Activated naive CD8-positive, alpha-beta T cell treated with anti-CD3 and anti-CD28 coated beads for 36 hours (primary cell): ENCODE data around the gene NT5C2. TPM values are rescaled to one million over a fixed set of nuclear protein-coding genes. Genes with fewer than 3 reads are reported as not detected.

ENCODE experiments used
- DNase-seq: peaks from one replicate; pipeline ENCODE4 v3.0.0; 2021
- H3K27ac Mint-ChIP-seq: one replicate; pipeline ENCODE4 v1.8.0; 2022; ENCODE audit warnings: mild to moderate bottlenecking, moderate library complexity, mixed read lengths
- H3K27me3 Mint-ChIP-seq: one replicate; pipeline ENCODE4 v1.8.0; 2022; ENCODE audit warnings: mild to moderate bottlenecking, mixed read lengths
- H3K36me3 Mint-ChIP-seq: one replicate; pipeline ENCODE4 v1.8.0; 2021; ENCODE audit warnings: mild to moderate bottlenecking, mixed read lengths
- H3K4me1 Mint-ChIP-seq: one replicate; pipeline ENCODE4 v1.8.0; 2021; ENCODE audit warnings: mixed read lengths
- H3K4me3 Mint-ChIP-seq: one replicate; pipeline ENCODE4 v1.8.0; 2022; ENCODE audit warnings: mild to moderate bottlenecking, moderate library complexity, mixed read lengths
- H3K9me3 Mint-ChIP-seq: one replicate; pipeline ENCODE4 v1.8.0; 2022; ENCODE audit warnings: mixed read lengths
- total RNA-seq, 2 experiments: library from RNA; stranded (reverse); gene quantifications; one replicate each; pipeline ENCODE4 v1.2.3, GENCODE V29; 2021

NT5C2 gene
- total RNA-seq, 2 experiments from 2014 or later = 41.8 to 46.8 TPM

DNA sequence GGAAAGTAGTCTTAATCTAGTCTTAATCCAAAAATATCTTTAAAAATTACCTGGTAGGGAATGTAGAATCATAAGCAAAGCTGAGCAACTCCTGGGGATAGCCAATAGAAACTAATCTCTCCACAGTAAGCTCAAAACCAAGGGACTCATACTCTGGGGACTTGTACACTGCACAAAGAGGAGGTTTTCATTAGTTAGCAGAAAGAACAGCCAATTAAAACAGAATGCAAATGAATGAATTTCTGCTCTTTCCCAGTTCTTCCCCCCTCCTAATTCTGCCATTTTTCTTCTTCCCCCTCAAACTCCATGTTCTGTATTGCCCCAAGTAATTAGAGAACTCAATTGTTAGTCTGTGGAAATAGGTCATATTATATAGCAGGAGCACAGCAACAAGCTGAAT lies 86.5 kb downstream of the NT5C2 start:
- H3K36me3 Mint-ChIP-seq = peaks cover 5% of the 10 kb centered on the region
- no peaks in the 10 kb centered on the region for H3K9me3 Mint-ChIP-seq
- peaks cover 3% of the 10 kb centered on the region for H3K4me1 Mint-ChIP-seq
- no peaks in the 10 kb centered on the region for H3K27me3 Mint-ChIP-seq
- H3K4me3 Mint-ChIP-seq = no peak overlapping the region
- no peak for DNase-seq
- H3K27ac Mint-ChIP-seq = no peak overlapping the region

DNA sequence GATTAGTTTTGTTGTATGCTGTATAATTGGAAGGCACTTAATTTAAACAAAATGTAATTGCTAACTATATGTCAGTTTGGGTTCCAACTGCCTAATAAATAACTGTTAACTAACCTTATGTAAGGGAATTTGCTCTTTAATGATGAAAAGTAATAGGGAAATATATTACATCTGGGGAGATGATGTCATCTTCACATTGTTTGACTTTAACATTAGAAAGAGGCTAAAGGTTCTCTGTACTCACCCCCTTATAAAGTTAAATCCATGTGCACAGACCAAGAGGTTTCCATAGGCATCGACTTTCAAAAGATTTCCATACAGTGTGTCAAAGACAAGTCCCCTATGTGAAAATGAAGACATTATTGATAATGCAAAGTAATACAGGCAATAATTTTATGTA lies 87.6 kb downstream of the NT5C2 start:
- Mint-ChIP-seq H3K4me1 (no peaks in the 10 kb centered on the region), H3K36me3 (peaks cover 4% of the 10 kb centered on the region), H3K9me3 (no peaks in the 10 kb centered on the region), H3K27ac (no peak overlapping the region), H3K27me3 (no peaks in the 10 kb centered on the region), H3K4me3 (no peak overlapping the region)
- no peak for DNase-seq

DNA sequence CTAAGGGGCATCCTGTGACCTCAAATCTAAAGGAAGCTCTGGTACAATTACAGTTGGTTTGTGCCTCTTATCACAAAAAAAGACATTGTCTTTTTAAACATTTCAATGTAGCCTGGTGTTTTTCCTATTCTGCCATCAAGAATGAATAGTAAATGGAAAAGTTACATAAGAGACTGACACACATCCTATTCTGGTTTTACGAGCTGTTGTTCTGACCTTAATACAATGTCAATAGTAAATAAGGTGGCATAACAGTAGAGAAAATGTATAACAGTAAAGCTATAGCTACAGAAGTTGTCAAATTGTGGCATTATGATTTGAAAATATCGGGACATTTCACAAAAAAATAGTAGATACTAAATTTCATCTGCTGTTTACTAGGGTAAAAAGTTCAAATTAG lies 88.4 kb downstream of the NT5C2 start:
- H3K4me3 Mint-ChIP-seq = no peak overlapping the region
- no peaks in the 10 kb centered on the region for H3K4me1 Mint-ChIP-seq

DNA sequence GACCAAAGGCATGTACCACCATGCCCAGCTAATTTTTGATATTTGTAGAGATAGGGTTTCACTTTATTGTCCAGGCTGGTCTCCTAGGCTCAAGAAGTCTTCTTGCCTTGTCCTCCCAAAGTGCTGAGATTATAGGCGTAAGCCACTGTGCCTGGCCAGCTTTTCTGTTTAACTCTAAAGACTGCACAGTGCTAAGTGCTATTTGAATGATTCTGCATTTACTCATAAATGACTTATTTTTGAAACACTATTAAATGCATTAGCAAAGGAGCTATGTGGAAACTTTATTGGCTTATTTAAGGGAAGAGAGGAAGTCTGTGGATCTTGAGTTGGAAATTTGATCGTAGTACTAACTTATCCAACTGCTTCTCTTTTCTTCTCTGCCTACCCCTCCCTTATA lies 89.1 kb downstream of the NT5C2 start:
- Mint-ChIP-seq H3K4me1 (no peaks in the 10 kb centered on the region), H3K27ac (no peak overlapping the region), H3K36me3 (peaks cover 2% of the 10 kb centered on the region), H3K4me3 (no peak overlapping the region), H3K9me3 (no peaks in the 10 kb centered on the region), H3K27me3 (no peaks in the 10 kb centered on the region)
- no peak for DNase-seq

More for the DNA sequence above, 88.4 kb downstream of the NT5C2 start:
- no peak for DNase-seq
- Mint-ChIP-seq H3K9me3 (no peaks in the 10 kb centered on the region), H3K27me3 (no peaks in the 10 kb centered on the region), H3K36me3 (peaks cover 3% of the 10 kb centered on the region), H3K27ac (no peak overlapping the region)

DNA sequence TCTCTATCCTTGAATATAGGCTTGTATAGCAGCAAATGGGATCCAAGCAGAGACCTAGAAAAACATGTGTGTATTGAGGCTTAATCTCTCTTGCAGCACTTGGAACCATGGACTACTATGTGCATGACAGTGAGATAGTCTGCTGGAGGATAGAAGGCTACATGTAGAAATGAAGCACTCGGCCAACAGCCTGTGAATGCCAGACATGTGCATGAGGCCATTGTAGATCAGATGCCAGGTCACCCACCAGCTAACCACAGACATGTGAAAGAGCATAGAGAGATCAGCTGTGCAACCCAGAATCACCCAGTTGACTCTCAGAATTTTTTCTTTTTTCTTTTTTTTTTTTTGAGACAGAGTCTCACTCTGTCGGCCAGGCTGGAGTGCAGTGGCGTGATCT lies 90.9 kb downstream of the NT5C2 start:
- no peak for DNase-seq
- Mint-ChIP-seq H3K27me3 (no peaks in the 10 kb centered on the region), H3K4me1 (no peaks in the 10 kb centered on the region), H3K36me3 (peaks cover 2% of the 10 kb centered on the region), H3K9me3 (no peaks in the 10 kb centered on the region), H3K27ac (no peak overlapping the region), H3K4me3 (no peak overlapping the region)

DNA sequence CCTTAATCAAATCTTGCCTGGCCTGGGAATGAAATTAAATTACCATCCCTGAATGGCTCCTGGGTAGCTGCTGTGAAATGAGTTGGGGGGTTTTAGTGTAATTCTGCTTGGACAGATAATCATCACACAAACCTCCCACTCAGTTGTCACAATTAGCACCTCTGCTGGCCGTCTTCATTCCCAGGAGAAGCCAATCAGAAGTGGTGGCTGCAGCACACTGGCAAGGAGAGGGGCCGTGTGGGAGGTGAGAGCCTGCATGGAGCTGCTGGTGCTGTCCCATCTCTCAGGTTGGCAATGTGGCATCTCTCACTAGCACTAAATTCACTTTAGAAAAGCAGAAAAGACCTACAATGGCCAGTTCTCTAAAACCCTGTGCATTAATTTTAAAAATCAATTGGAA lies 92.5 kb downstream of the NT5C2 start:
- Mint-ChIP-seq H3K4me1 (peaks cover 2% of the 10 kb centered on the region), H3K4me3 (no peak overlapping the region), H3K9me3 (no peaks in the 10 kb centered on the region), H3K36me3 (peaks cover 3% of the 10 kb centered on the region), H3K27me3 (no peaks in the 10 kb centered on the region), H3K27ac (no peak overlapping the region)
- no peak for DNase-seq

DNA sequence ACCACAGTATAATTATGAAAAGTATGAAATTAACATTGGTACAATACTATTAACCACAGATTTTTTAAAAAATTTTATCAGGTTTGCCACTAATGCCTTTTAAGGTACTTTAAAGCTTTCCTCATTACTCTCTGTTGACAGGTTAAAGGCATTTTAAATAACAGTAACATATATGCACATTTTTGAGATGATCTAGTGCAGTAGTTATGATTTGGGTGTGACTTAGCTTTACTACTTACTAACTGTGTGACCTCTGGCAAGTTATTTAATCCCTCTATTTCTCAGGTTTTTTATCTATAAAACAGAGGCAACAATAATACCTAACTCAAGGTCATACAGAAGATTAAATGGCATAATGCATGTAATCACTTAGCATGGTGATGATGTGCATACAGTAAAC lies 94.8 kb downstream of the NT5C2 start:
- H3K4me3 Mint-ChIP-seq = no peak overlapping the region
- no peaks in the 10 kb centered on the region for H3K27me3 Mint-ChIP-seq
- H3K36me3 Mint-ChIP-seq = peaks cover 6% of the 10 kb centered on the region
- no peak overlapping the region for H3K27ac Mint-ChIP-seq
- H3K9me3 Mint-ChIP-seq = no peaks in the 10 kb centered on the region
- no peak for DNase-seq
- H3K4me1 Mint-ChIP-seq = peaks cover 2% of the 10 kb centered on the region

DNA sequence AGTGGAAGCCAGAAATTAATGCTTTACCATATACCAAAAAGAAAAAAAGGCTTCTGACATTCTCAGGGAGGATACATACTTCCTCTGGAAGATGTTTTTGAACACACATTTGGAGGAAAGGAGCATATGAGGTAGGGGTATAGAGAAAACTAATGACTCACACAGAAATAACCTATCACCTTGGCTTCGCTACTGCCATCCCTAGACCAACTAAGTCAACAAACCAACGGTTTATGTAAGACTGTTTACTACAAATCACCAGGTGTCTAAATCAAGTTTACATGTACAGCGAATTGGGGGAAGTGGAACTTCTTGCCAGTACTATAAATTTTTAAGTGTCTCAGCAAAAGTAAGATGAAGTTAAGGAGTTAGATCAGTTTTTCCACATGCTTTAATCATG lies 96.9 kb downstream of the NT5C2 start:
- H3K27ac Mint-ChIP-seq = no peak overlapping the region
- H3K27me3 Mint-ChIP-seq = no peaks in the 10 kb centered on the region
- no peak overlapping the region for H3K4me3 Mint-ChIP-seq
- no peak for DNase-seq
- peaks cover 2% of the 10 kb centered on the region for H3K4me1 Mint-ChIP-seq
- no peaks in the 10 kb centered on the region for H3K9me3 Mint-ChIP-seq
- peaks cover 7% of the 10 kb centered on the region for H3K36me3 Mint-ChIP-seq

DNA sequence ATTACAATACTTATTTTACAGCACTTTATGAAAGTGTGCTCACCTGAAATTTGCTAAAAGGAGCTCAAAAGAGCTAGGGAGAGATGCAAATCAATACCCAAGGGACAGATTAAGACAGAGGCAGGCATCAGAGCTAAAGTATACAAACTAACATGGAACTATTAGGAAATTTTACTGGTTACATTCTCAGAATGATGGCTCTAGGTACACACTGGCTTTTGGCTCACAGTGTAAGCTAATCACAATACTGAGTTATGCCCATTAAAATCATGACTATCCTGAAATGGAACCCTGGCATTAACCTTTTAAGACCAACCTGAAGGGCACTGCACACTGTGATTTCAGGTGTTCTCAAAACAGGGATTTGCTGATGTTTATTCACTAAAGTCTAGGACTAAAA lies 98.1 kb downstream of the NT5C2 start:
- DNase-seq = no peak
- Mint-ChIP-seq H3K27me3 (no peaks in the 10 kb centered on the region), H3K36me3 (peaks cover 7% of the 10 kb centered on the region), H3K9me3 (no peaks in the 10 kb centered on the region), H3K4me3 (no peak overlapping the region), H3K4me1 (peaks cover 2% of the 10 kb centered on the region), H3K27ac (no peak overlapping the region)

DNA sequence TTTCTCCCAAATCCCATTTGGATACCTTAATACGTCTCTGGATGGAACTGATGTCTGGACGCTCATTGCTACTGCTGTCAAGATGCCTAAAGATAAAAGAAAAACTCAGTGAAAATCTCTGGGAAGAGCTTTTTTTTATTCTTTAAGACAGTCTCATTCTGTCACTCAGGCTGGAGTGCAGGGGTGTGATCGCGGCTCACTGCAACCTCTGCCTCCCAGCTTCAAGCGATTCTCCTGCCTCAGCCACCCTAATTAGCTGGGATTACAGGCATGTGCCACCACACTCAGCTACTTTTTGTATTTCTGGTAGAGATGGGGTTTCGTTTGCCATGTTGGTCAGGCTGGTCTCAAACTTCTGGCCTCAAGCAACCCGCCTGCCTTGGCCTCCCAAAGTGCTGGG lies 102.2 kb downstream of the NT5C2 start:
- no peaks in the 10 kb centered on the region for H3K9me3 Mint-ChIP-seq
- no peak overlapping the region for H3K27ac Mint-ChIP-seq
- no peak overlapping the region for H3K4me3 Mint-ChIP-seq
- H3K27me3 Mint-ChIP-seq = no peaks in the 10 kb centered on the region
- H3K36me3 Mint-ChIP-seq = peaks cover 9% of the 10 kb centered on the region
- no peak for DNase-seq
- H3K4me1 Mint-ChIP-seq = no peaks in the 10 kb centered on the region

DNA sequence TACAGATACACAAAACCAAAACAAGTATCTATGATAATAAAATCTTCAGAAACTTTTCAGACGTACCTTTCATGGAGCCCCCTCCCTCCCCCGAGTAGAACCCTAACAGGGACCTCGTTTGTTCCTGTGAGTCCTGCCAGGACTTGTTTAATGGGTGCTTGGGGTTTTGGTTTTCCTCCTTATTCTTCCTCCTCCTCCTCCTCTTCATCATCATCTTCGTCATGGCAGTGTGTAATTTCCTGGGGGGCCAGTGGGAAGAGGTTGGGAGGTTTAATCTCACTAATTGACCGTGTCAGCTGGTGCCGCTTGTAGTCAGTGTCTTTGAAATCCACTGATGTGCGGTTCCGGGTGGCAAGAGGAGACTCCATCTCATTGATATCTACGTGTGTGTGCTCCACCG lies 103.6 kb downstream of the NT5C2 start:
- Mint-ChIP-seq H3K9me3 (no peaks in the 10 kb centered on the region), H3K4me1 (no peaks in the 10 kb centered on the region), H3K36me3 (peaks cover 9% of the 10 kb centered on the region), H3K27ac (no peak overlapping the region), H3K4me3 (no peak overlapping the region), H3K27me3 (no peaks in the 10 kb centered on the region)
- no peak for DNase-seq

DNA sequence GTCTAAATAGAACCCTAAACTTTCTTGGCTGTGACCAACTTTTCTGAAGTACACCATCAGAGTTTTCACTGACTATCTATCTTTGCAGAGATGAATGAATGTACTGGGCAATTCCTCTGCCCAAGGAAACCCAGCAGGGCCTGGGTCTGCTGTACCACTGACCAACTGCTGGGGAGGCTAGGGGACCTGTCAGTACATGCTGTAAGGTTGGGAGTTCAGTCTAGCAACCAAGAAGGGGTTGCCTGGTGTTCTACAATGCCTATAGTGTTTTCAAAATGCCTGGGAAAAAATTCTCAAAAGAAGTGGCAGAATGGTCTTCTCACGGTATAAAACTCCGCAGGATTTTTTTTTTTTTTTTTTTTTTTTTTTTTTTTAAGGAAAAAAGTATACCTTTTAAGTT lies 106.3 kb downstream of the NT5C2 start:
- H3K36me3 Mint-ChIP-seq = peaks cover 7% of the 10 kb centered on the region
- DNase-seq = no peak
- H3K9me3 Mint-ChIP-seq = no peaks in the 10 kb centered on the region
- H3K27ac Mint-ChIP-seq = no peak overlapping the region
- H3K27me3 Mint-ChIP-seq = no peaks in the 10 kb centered on the region
- no peak overlapping the region for H3K4me3 Mint-ChIP-seq
- no peaks in the 10 kb centered on the region for H3K4me1 Mint-ChIP-seq

DNA sequence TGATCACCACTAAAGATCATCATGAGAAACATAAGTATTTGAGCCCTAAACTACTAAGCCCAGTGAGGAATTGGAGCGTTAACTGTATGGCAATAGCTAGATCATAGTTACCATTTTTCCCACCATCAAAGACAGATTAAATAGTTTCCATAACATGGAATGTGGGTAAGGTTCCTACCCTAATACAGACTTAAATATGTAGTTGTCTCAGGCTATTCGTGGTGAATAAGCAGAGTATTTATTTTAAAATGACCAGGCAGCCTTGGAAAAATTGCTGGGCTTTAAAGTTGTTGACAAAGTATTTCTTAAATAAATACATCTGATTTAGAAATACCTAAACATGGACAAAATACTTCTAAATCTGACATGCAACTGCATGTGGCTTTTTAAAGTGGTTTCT lies 106.8 kb downstream of the NT5C2 start:
- Mint-ChIP-seq H3K4me1 (no peaks in the 10 kb centered on the region), H3K36me3 (peaks cover 5% of the 10 kb centered on the region), H3K27me3 (no peaks in the 10 kb centered on the region), H3K27ac (no peak overlapping the region), H3K9me3 (no peaks in the 10 kb centered on the region), H3K4me3 (no peak overlapping the region)
- no peak for DNase-seq

DNA sequence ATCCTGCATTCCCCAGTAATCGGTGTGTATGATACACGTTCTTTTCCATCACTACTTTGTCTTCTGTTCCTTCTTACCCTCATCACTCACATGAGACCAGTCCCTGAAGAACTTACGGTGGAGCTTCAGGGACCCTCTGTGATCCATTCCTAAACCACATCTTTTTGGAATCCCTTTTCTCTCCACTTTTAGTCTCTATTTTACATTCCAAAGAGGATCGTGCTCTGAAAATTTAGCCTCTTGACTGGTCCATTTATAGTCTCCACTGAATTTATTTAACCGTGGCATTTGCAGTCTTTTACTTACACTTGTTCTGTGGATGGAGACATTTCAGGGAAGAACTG lies 109.1 kb downstream of the NT5C2 start:
- H3K9me3 Mint-ChIP-seq = no peaks in the 10 kb centered on the region
- no peaks in the 10 kb centered on the region for H3K36me3 Mint-ChIP-seq
- H3K27me3 Mint-ChIP-seq = no peaks in the 10 kb centered on the region
- no peak overlapping the region for H3K27ac Mint-ChIP-seq
- no peaks in the 10 kb centered on the region for H3K4me1 Mint-ChIP-seq
- DNase-seq = no peak
- no peak overlapping the region for H3K4me3 Mint-ChIP-seq

DNA sequence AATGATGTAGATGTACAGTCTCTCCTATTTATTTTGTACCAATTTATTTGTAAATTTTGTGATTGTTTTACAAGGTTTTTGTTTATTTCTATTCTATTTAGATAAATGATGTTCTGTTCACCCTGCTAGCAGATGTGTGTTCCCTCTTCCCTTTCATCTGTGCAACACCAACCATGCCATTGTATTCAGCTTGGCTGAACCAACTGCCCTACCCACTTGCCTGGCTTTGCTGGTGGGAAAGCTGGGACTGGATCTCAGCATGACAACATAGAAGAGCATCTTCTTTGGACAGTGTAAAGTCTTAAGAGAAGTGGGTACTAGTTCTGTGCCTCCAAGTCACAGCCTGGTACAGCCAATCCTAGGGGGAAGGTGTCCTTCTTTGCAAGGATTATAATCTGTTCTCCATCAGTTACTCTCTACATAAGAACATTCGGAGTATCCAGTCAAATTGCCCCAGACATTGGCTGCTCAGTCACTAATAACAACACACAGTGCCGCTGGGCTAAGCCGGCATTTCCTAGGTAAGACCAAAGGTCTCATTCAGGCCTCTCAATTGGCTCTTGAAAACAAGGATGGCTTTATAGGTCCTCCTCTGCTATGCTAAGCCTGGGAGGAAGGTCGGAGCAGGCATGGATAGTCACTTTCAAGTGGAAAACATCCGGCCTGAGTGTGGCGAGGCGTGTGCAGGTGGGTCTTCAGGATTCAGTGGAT lies 109.7 kb downstream of the NT5C2 start:
- DNase-seq = no peak
- H3K36me3 Mint-ChIP-seq = no peaks in the 10 kb centered on the region
- H3K9me3 Mint-ChIP-seq = no peaks in the 10 kb centered on the region
- no peak overlapping the region for H3K4me3 Mint-ChIP-seq
- no peaks in the 10 kb centered on the region for H3K27me3 Mint-ChIP-seq
- H3K27ac Mint-ChIP-seq = no peak overlapping the region
- no peaks in the 10 kb centered on the region for H3K4me1 Mint-ChIP-seq

DNA sequence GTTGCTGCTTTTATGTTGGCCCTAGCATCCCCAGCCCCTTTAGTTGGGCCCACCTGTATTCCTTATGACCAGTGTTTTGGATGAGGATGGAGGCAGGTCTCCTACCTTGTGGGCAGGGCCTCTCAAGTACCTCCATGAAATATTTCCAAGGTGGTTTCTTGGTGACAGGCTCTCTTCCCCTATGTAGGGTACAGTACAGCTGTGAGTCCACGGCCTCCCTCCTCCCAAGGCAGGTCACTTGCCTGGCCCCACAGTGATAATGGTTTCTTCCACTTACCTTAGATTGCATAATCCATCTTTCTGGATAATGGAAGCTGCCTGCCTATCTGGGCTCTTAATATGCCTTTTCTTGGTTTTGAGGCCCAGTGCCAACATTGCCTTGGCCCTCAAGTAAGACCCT lies 110.4 kb downstream of the NT5C2 start:
- Mint-ChIP-seq H3K27me3 (no peaks in the 10 kb centered on the region), H3K27ac (no peak overlapping the region), H3K4me1 (no peaks in the 10 kb centered on the region), H3K4me3 (no peak overlapping the region), H3K36me3 (no peaks in the 10 kb centered on the region), H3K9me3 (no peaks in the 10 kb centered on the region)
- no peak for DNase-seq
